Activated naive CD8-positive, alpha-beta T cell treated with anti-CD3 and anti-CD28 coated beads for 36 hours (primary cell): Measurements from ENCODE around the gene CFAP91. TPM values are rescaled to one million over a fixed set of nuclear protein-coding genes. Genes with fewer than 3 reads are reported as not detected.

ENCODE experiments used
- DNase-seq: peaks from one replicate; pipeline ENCODE4 v3.0.0; 2021
- H3K27ac Mint-ChIP-seq: one replicate; pipeline ENCODE4 v1.8.0; 2022; ENCODE audit warnings: mild to moderate bottlenecking, moderate library complexity, mixed read lengths
- H3K27me3 Mint-ChIP-seq: one replicate; pipeline ENCODE4 v1.8.0; 2022; ENCODE audit warnings: mild to moderate bottlenecking, mixed read lengths
- H3K36me3 Mint-ChIP-seq: one replicate; pipeline ENCODE4 v1.8.0; 2021; ENCODE audit warnings: mild to moderate bottlenecking, mixed read lengths
- H3K4me1 Mint-ChIP-seq: one replicate; pipeline ENCODE4 v1.8.0; 2021; ENCODE audit warnings: mixed read lengths
- H3K4me3 Mint-ChIP-seq: one replicate; pipeline ENCODE4 v1.8.0; 2022; ENCODE audit warnings: mild to moderate bottlenecking, moderate library complexity, mixed read lengths
- H3K9me3 Mint-ChIP-seq: one replicate; pipeline ENCODE4 v1.8.0; 2022; ENCODE audit warnings: mixed read lengths
- total RNA-seq, 2 experiments: library from RNA; stranded (reverse); gene quantifications; one replicate each; pipeline ENCODE4 v1.2.3, GENCODE V29; 2021

Gene CFAP91
- total RNA-seq, 2 experiments from 2014 or later, result 0.28 to 0.47 TPM

- Mint-ChIP-seq H3K9me3 (peaks cover 12% of the 10 kb centered on the region), H3K27ac (peak overlapping the region; percentile 95), H3K4me3 (peak overlapping the region; percentile 22), H3K36me3 (peaks cover 13% of the 10 kb centered on the region), H3K27me3 (peaks cover 9% of the 10 kb centered on the region), H3K4me1 (peaks cover 34% of the 10 kb centered on the region)
- no peak for DNase-seq
These were observed 1.7 kb upstream of the CFAP91 start for GRCh38 chr3:119700920-119701734.

GRCh38 chr3:119703820-119704531 lies 1.2 kb downstream of the CFAP91 start:
- no peak for DNase-seq
- H3K4me1 Mint-ChIP-seq, result peaks cover 34% of the 10 kb centered on the region
- peak overlapping the region; percentile 74 for H3K4me3 Mint-ChIP-seq
- peaks cover 9% of the 10 kb centered on the region for H3K27me3 Mint-ChIP-seq
- peaks cover 13% of the 10 kb centered on the region for H3K36me3 Mint-ChIP-seq
- no peak overlapping the region for H3K27ac Mint-ChIP-seq
- H3K9me3 Mint-ChIP-seq, result peaks cover 12% of the 10 kb centered on the region

GRCh38 chr3:119715105-119715504 lies 12.3 kb downstream of the CFAP91 start:
- Mint-ChIP-seq H3K27ac (no peak overlapping the region), H3K4me3 (no peak overlapping the region), H3K36me3 (no peaks in the 10 kb centered on the region), H3K9me3 (no peaks in the 10 kb centered on the region), H3K27me3 (no peaks in the 10 kb centered on the region), H3K4me1 (no peaks in the 10 kb centered on the region)
- DNase-seq, result no peak

- Mint-ChIP-seq H3K36me3 (no peaks in the 10 kb centered on the region), H3K4me1 (no peaks in the 10 kb centered on the region), H3K4me3 (no peak overlapping the region), H3K9me3 (no peaks in the 10 kb centered on the region), H3K27me3 (no peaks in the 10 kb centered on the region), H3K27ac (no peak overlapping the region)
- no peak for DNase-seq
These were observed 14.2 kb downstream of the CFAP91 start for GRCh38 chr3:119716998-119717397.

GRCh38 chr3:119717520-119717919 lies 14.7 kb downstream of the CFAP91 start:
- DNase-seq, result no peak
- Mint-ChIP-seq H3K27ac (no peak overlapping the region), H3K4me3 (no peak overlapping the region), H3K9me3 (no peaks in the 10 kb centered on the region), H3K36me3 (no peaks in the 10 kb centered on the region), H3K27me3 (no peaks in the 10 kb centered on the region), H3K4me1 (no peaks in the 10 kb centered on the region)

- no peaks in the 10 kb centered on the region for H3K36me3 Mint-ChIP-seq
These were observed 20.2 kb downstream of the CFAP91 start for GRCh38 chr3:119723022-119723421.

GRCh38 chr3:119726909-119727308 lies 24.1 kb downstream of the CFAP91 start:
- no peak for DNase-seq
- Mint-ChIP-seq H3K9me3 (no peaks in the 10 kb centered on the region), H3K27me3 (no peaks in the 10 kb centered on the region), H3K27ac (no peak overlapping the region), H3K4me1 (no peaks in the 10 kb centered on the region), H3K36me3 (no peaks in the 10 kb centered on the region), H3K4me3 (no peak overlapping the region)

More at GRCh38 chr3:119723022-119723421, 20.2 kb downstream of the CFAP91 start:
- no peak overlapping the region for H3K27ac Mint-ChIP-seq
- H3K9me3 Mint-ChIP-seq, result no peaks in the 10 kb centered on the region
- no peaks in the 10 kb centered on the region for H3K27me3 Mint-ChIP-seq
- no peak for DNase-seq
- H3K4me3 Mint-ChIP-seq, result no peak overlapping the region
- H3K4me1 Mint-ChIP-seq, result no peaks in the 10 kb centered on the region

- no peaks in the 10 kb centered on the region for H3K36me3 Mint-ChIP-seq
- H3K4me3 Mint-ChIP-seq, result no peak overlapping the region
- no peaks in the 10 kb centered on the region for H3K27me3 Mint-ChIP-seq
- no peak for DNase-seq
- no peak overlapping the region for H3K27ac Mint-ChIP-seq
- no peaks in the 10 kb centered on the region for H3K4me1 Mint-ChIP-seq
- H3K9me3 Mint-ChIP-seq, result no peaks in the 10 kb centered on the region
These were observed 27.2 kb downstream of the CFAP91 start for GRCh38 chr3:119729996-119730395.

GRCh38 chr3:119731560-119732343 lies 28.9 kb downstream of the CFAP91 start:
- H3K27me3 Mint-ChIP-seq, result no peaks in the 10 kb centered on the region
- no peaks in the 10 kb centered on the region for H3K9me3 Mint-ChIP-seq
- H3K4me3 Mint-ChIP-seq, result no peak overlapping the region
- no peak for DNase-seq
- no peaks in the 10 kb centered on the region for H3K36me3 Mint-ChIP-seq
- no peak overlapping the region for H3K27ac Mint-ChIP-seq
- no peaks in the 10 kb centered on the region for H3K4me1 Mint-ChIP-seq

GRCh38 chr3:119733812-119734211 lies 31.0 kb downstream of the CFAP91 start:
- H3K4me1 Mint-ChIP-seq, result no peaks in the 10 kb centered on the region
- no peaks in the 10 kb centered on the region for H3K27me3 Mint-ChIP-seq
- no peaks in the 10 kb centered on the region for H3K36me3 Mint-ChIP-seq
- H3K9me3 Mint-ChIP-seq, result no peaks in the 10 kb centered on the region
- no peak overlapping the region for H3K27ac Mint-ChIP-seq
- DNase-seq, result no peak
- H3K4me3 Mint-ChIP-seq, result no peak overlapping the region

GRCh38 chr3:119738741-119739140 lies 35.9 kb downstream of the CFAP91 start:
- no peak overlapping the region for H3K4me3 Mint-ChIP-seq
- H3K36me3 Mint-ChIP-seq, result no peaks in the 10 kb centered on the region
- H3K4me1 Mint-ChIP-seq, result no peaks in the 10 kb centered on the region
- DNase-seq, result no peak
- no peaks in the 10 kb centered on the region for H3K9me3 Mint-ChIP-seq
- H3K27me3 Mint-ChIP-seq, result peaks cover 24% of the 10 kb centered on the region
- H3K27ac Mint-ChIP-seq, result no peak overlapping the region

GRCh38 chr3:119741657-119742590 lies 39.1 kb downstream of the CFAP91 start:
- Mint-ChIP-seq H3K4me1 (no peaks in the 10 kb centered on the region), H3K4me3 (no peak overlapping the region), H3K9me3 (no peaks in the 10 kb centered on the region), H3K36me3 (no peaks in the 10 kb centered on the region), H3K27me3 (peaks cover 30% of the 10 kb centered on the region), H3K27ac (no peak overlapping the region)
- DNase-seq, result no peak

- no peaks in the 10 kb centered on the region for H3K36me3 Mint-ChIP-seq
- H3K27ac Mint-ChIP-seq, result no peak overlapping the region
- DNase-seq, result no peak
- H3K9me3 Mint-ChIP-seq, result no peaks in the 10 kb centered on the region
- peaks cover 42% of the 10 kb centered on the region for H3K27me3 Mint-ChIP-seq
- no peaks in the 10 kb centered on the region for H3K4me1 Mint-ChIP-seq
- H3K4me3 Mint-ChIP-seq, result no peak overlapping the region
These were observed 41.1 kb downstream of the CFAP91 start for GRCh38 chr3:119743921-119744320.

- H3K36me3 Mint-ChIP-seq, result no peaks in the 10 kb centered on the region
- H3K9me3 Mint-ChIP-seq, result no peaks in the 10 kb centered on the region
- no peak for DNase-seq
- H3K27me3 Mint-ChIP-seq, result peaks cover 40% of the 10 kb centered on the region
- no peak overlapping the region for H3K4me3 Mint-ChIP-seq
- no peaks in the 10 kb centered on the region for H3K4me1 Mint-ChIP-seq
- H3K27ac Mint-ChIP-seq, result no peak overlapping the region
These were observed 43.1 kb downstream of the CFAP91 start for GRCh38 chr3:119745942-119746341.
